ENCODE measurements around the gene SLC38A6. TPM values are rescaled to one million over a fixed set of nuclear protein-coding genes. Genes with fewer than 3 reads are reported as not detected.

Gene SLC38A6
- 3.5 TPM for polyA plus RNA-seq

GRCh38 chr14:60980811-60981632 is at the start of gene SLC38A6, which contains the start of gene TRMT5:
SLC38A6 (plus strand) TSS chr14:60981245; CDS start chr14:60981278, 33 bp downstream.
TRMT5 (minus strand) TSS chr14:60981079; CDS start chr14:60980973, 106 bp downstream.
- no peak within 1 kb of the TSS for H3K4me3 Mint-ChIP-seq
- H3K27me3 Mint-ChIP-seq = no peaks in the 10 kb centered on the region
- no peak within 1 kb of the TSS for H3K27ac Mint-ChIP-seq
- H3K36me3 Mint-ChIP-seq = no peaks in the 10 kb centered on the region
- peaks cover 15 to 26% (median 21%) of the 10 kb centered on the region in 3 donors for H3K4me1 Mint-ChIP-seq
- H3K9me3 Mint-ChIP-seq = no peaks in the 10 kb centered on the region

- H3K27me3 Mint-ChIP-seq = no peaks in the 10 kb centered on the region
- H3K36me3 Mint-ChIP-seq = peaks cover 3% of the 10 kb centered on the region
- H3K4me3 Mint-ChIP-seq = peak overlapping the region in 1 of 4 donors; percentile 1
- H3K27ac Mint-ChIP-seq = no peak overlapping the region
- peaks cover 0 to 4% (median 1%) of the 10 kb centered on the region in 3 donors for H3K4me1 Mint-ChIP-seq
- H3K9me3 Mint-ChIP-seq = no peaks in the 10 kb centered on the region
These were observed 47.0 kb upstream of the SLC38A6 start for GRCh38 chr14:60933920-60934655.

GRCh38 chr14:60935319-60935718 is 45.7 kb upstream of the SLC38A6 start:
- Mint-ChIP-seq H3K4me1 (peaks cover 0 to 4% (median 1%) of the 10 kb centered on the region in 3 donors), H3K36me3 (peaks cover 3% of the 10 kb centered on the region), H3K27ac (no peak overlapping the region), H3K9me3 (no peaks in the 10 kb centered on the region), H3K4me3 (no peak overlapping the region), H3K27me3 (no peaks in the 10 kb centered on the region)

GRCh38 chr14:60943637-60944032 is 37.4 kb upstream of the SLC38A6 start:
- H3K27me3 Mint-ChIP-seq = no peaks in the 10 kb centered on the region
- H3K36me3 Mint-ChIP-seq = peaks cover 7% of the 10 kb centered on the region
- H3K9me3 Mint-ChIP-seq = peaks cover 0 to 1% (median 0%) of the 10 kb centered on the region in 3 donors
- peaks cover 0 to 2% (median 0%) of the 10 kb centered on the region in 3 donors for H3K4me1 Mint-ChIP-seq
- no peak overlapping the region for H3K4me3 Mint-ChIP-seq
- H3K27ac Mint-ChIP-seq = no peak overlapping the region

- no peaks in the 10 kb centered on the region for H3K27me3 Mint-ChIP-seq
- peaks cover 7% of the 10 kb centered on the region for H3K36me3 Mint-ChIP-seq
- peaks cover 0 to 2% (median 0%) of the 10 kb centered on the region in 3 donors for H3K4me1 Mint-ChIP-seq
- no peak overlapping the region for H3K4me3 Mint-ChIP-seq
- H3K9me3 Mint-ChIP-seq = peaks cover 0 to 1% (median 0%) of the 10 kb centered on the region in 3 donors
- H3K27ac Mint-ChIP-seq = no peak overlapping the region
These were observed 36.8 kb upstream of the SLC38A6 start for GRCh38 chr14:60944204-60944603.

- Mint-ChIP-seq H3K9me3 (peaks cover 0 to 1% (median 0%) of the 10 kb centered on the region in 3 donors), H3K27me3 (no peaks in the 10 kb centered on the region)
These were observed 35.1 kb upstream of the SLC38A6 start for GRCh38 chr14:60945984-60946383.

GRCh38 chr14:60946773-60947172 is 34.3 kb upstream of the SLC38A6 start:
- Mint-ChIP-seq H3K4me3 (no peak overlapping the region), H3K27me3 (no peaks in the 10 kb centered on the region), H3K9me3 (peaks cover 0 to 1% (median 0%) of the 10 kb centered on the region in 3 donors), H3K27ac (no peak overlapping the region), H3K4me1 (peaks cover 0 to 2% (median 0%) of the 10 kb centered on the region in 3 donors), H3K36me3 (peaks cover 7% of the 10 kb centered on the region)

More at GRCh38 chr14:60945984-60946383, 35.1 kb upstream of the SLC38A6 start:
- no peak overlapping the region for H3K4me3 Mint-ChIP-seq
- no peak overlapping the region for H3K27ac Mint-ChIP-seq
- peaks cover 0 to 2% (median 0%) of the 10 kb centered on the region in 3 donors for H3K4me1 Mint-ChIP-seq
- peaks cover 7% of the 10 kb centered on the region for H3K36me3 Mint-ChIP-seq

- no peaks in the 10 kb centered on the region for H3K27me3 Mint-ChIP-seq
- no peak overlapping the region for H3K27ac Mint-ChIP-seq
- H3K9me3 Mint-ChIP-seq = peaks cover 8 to 17% (median 12%) of the 10 kb centered on the region in 3 donors
- H3K4me1 Mint-ChIP-seq = peaks cover 0 to 2% (median 0%) of the 10 kb centered on the region in 3 donors
- no peak overlapping the region for H3K4me3 Mint-ChIP-seq
- H3K36me3 Mint-ChIP-seq = peaks cover 16% of the 10 kb centered on the region
These were observed 29.1 kb upstream of the SLC38A6 start for GRCh38 chr14:60951776-60952435.

GRCh38 chr14:60956202-60956601 is 24.8 kb upstream of the SLC38A6 start:
- H3K4me3 Mint-ChIP-seq = no peak overlapping the region
- H3K27ac Mint-ChIP-seq = no peak overlapping the region
- H3K27me3 Mint-ChIP-seq = no peaks in the 10 kb centered on the region
- H3K9me3 Mint-ChIP-seq = peaks cover 12 to 42% (median 22%) of the 10 kb centered on the region in 3 donors
- peaks cover 30% of the 10 kb centered on the region for H3K36me3 Mint-ChIP-seq
- peaks cover 0 to 4% (median 0%) of the 10 kb centered on the region in 3 donors for H3K4me1 Mint-ChIP-seq

GRCh38 chr14:60956632-60957031 is 24.4 kb upstream of the SLC38A6 start:
- peak overlapping the region in 1 of 4 donors; percentile 23 for H3K4me3 Mint-ChIP-seq
- H3K36me3 Mint-ChIP-seq = peaks cover 30% of the 10 kb centered on the region
- peaks cover 12 to 42% (median 22%) of the 10 kb centered on the region in 3 donors for H3K9me3 Mint-ChIP-seq
- peak overlapping the region in 1 of 3 donors; percentile 32 for H3K27ac Mint-ChIP-seq
- no peaks in the 10 kb centered on the region for H3K27me3 Mint-ChIP-seq
- peaks cover 0 to 6% (median 0%) of the 10 kb centered on the region in 3 donors for H3K4me1 Mint-ChIP-seq

- no peak overlapping the region for H3K27ac Mint-ChIP-seq
- peaks cover 12 to 42% (median 22%) of the 10 kb centered on the region in 3 donors for H3K9me3 Mint-ChIP-seq
- no peak overlapping the region for H3K4me3 Mint-ChIP-seq
- H3K36me3 Mint-ChIP-seq = peaks cover 30% of the 10 kb centered on the region
- H3K4me1 Mint-ChIP-seq = peaks cover 0 to 6% (median 0%) of the 10 kb centered on the region in 3 donors
- no peaks in the 10 kb centered on the region for H3K27me3 Mint-ChIP-seq
These were observed 22.9 kb upstream of the SLC38A6 start for GRCh38 chr14:60958146-60958545.

- Mint-ChIP-seq H3K36me3 (peaks cover 7% of the 10 kb centered on the region), H3K4me1 (peaks cover 0 to 1% (median 0%) of the 10 kb centered on the region in 3 donors)
These were observed 17.3 kb upstream of the SLC38A6 start for GRCh38 chr14:60963761-60964160.

GRCh38 chr14:60964904-60965303 is 16.1 kb upstream of the SLC38A6 start:
- H3K4me1 Mint-ChIP-seq = peaks cover 0 to 1% (median 0%) of the 10 kb centered on the region in 3 donors
- H3K36me3 Mint-ChIP-seq = peaks cover 3% of the 10 kb centered on the region
- H3K27ac Mint-ChIP-seq = no peak overlapping the region
- H3K27me3 Mint-ChIP-seq = no peaks in the 10 kb centered on the region
- peaks cover 0 to 6% (median 1%) of the 10 kb centered on the region in 3 donors for H3K9me3 Mint-ChIP-seq
- H3K4me3 Mint-ChIP-seq = no peak overlapping the region

More at GRCh38 chr14:60963761-60964160, 17.3 kb upstream of the SLC38A6 start:
- Mint-ChIP-seq H3K27me3 (no peaks in the 10 kb centered on the region), H3K27ac (no peak overlapping the region), H3K4me3 (no peak overlapping the region), H3K9me3 (peaks cover 1 to 16% (median 4%) of the 10 kb centered on the region in 3 donors)

GRCh38 chr14:60965402-60965801 is 15.6 kb upstream of the SLC38A6 start:
- H3K27me3 Mint-ChIP-seq = no peaks in the 10 kb centered on the region
- no peak overlapping the region for H3K4me3 Mint-ChIP-seq
- H3K4me1 Mint-ChIP-seq = peaks cover 0 to 1% (median 0%) of the 10 kb centered on the region in 3 donors
- H3K36me3 Mint-ChIP-seq = no peaks in the 10 kb centered on the region
- no peak overlapping the region for H3K27ac Mint-ChIP-seq
- peaks cover 0 to 1% (median 0%) of the 10 kb centered on the region in 3 donors for H3K9me3 Mint-ChIP-seq

Data from IgD-negative memory B cell (primary cell).